Adrenal gland (tissue), 5 donors: ENCODE data around the gene ILK.

Experiments
- POLR2A ChIP-seq, 2 donors: fragments of 450-650 bp; IDR thresholded peaks; one replicate each; pipeline ENCODE4 v1.6.1; 2017; ENCODE audit warnings: antibody characterized with exemption in 2 of 2, mild to moderate bottlenecking in 2 of 2, moderate library complexity in 1 of 2
- TF ChIP-seq, protein P1 (sequence below), 6 experiments: fragments of 450-650 bp in 4 of 6; fragments of 200-600 bp in 2 of 6; sonication (generic) in 1 of 6; IDR thresholded peaks; 1 replicate in 5 of 6; 2 replicates in 1 of 6; pipeline versions ENCODE4 v1.5.1 to v1.8.0; 2016 to 2021; ENCODE audit warnings: antibody characterized with exemption in 6 of 6, mild to moderate bottlenecking in 2 of 6, moderate library complexity in 1 of 6
- donor health status: DM: no; HTN: no; CAD: no.

DNA sequence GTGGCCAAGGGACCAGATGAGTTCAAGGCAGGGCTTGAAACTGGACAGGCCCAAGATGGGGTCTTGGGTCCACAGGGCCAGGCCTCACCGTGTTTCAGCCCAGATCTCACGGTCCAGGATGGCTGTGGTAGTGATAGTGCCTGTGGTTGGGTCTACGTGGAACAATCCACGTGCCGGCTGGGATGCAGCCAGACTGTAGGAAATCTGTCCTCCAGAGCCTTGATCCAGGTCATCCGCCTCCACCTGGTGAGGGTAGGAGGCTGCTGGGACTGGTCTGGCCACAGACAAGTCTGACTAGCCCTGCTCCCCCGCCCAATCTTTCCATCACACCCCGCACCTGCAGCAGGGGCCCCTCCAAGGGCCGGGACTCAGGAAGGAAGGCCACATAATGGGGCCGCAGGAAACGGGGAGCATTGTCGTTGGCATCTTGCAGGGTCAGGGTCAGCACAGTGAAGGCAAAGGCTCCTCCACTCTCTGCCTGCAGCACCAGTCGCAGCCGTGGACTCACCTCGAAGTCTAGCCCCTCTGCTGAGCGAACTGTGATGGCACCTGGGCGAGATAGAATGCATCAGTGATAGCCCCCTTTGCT, 22.4 kb downstream of the ILK start:
- TF ChIP-seq POLR2A (IDR thresholded peaks at IDR 0.05): no peak
- TF ChIP-seq, protein P1, sequence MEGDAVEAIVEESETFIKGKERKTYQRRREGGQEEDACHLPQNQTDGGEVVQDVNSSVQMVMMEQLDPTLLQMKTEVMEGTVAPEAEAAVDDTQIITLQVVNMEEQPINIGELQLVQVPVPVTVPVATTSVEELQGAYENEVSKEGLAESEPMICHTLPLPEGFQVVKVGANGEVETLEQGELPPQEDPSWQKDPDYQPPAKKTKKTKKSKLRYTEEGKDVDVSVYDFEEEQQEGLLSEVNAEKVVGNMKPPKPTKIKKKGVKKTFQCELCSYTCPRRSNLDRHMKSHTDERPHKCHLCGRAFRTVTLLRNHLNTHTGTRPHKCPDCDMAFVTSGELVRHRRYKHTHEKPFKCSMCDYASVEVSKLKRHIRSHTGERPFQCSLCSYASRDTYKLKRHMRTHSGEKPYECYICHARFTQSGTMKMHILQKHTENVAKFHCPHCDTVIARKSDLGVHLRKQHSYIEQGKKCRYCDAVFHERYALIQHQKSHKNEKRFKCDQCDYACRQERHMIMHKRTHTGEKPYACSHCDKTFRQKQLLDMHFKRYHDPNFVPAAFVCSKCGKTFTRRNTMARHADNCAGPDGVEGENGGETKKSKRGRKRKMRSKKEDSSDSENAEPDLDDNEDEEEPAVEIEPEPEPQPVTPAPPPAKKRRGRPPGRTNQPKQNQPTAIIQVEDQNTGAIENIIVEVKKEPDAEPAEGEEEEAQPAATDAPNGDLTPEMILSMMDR (IDR thresholded peaks at IDR 0.05): no peak
